Stimulated activated CD8-positive, alpha-beta memory T cell treated with anti-CD3 and anti-CD28 coated beads, Interleukin-7, amount 100 ng/mL, for 24 hours (primary cell): ENCODE data around the gene BBS2.
"Not testable (repeated sequence)": the region's sequence is repeated elsewhere in the genome, so short reads cannot be mapped to it uniquely, and the experiment has no call there.

Experiments
- DNase-seq: peaks from one replicate; pipeline ENCODE4 v3.0.0-alpha.2; 2020; ENCODE audit warnings: low read depth

The BBS2 gene

DNA sequence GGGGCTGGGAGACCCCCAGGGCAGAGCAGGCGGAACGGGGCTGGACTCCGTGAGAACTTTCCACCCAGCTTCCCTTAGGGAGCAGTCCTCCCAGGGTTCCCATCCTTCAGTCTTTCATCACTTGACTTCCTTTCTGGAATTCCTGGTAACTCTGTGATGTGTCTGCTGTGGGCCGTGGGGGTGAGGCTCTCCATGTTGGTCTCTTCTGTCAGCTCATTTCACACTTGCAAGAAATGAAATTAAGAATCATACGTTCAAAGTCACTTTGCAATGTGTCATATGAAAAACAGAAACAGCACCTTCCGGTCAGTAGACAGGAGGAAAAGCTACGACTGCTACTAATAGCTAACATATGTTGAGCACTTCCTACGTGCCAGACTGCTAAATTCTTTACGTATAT lies 5.4 kb upstream of the BBS2 start:
- no peak for DNase-seq

DNA sequence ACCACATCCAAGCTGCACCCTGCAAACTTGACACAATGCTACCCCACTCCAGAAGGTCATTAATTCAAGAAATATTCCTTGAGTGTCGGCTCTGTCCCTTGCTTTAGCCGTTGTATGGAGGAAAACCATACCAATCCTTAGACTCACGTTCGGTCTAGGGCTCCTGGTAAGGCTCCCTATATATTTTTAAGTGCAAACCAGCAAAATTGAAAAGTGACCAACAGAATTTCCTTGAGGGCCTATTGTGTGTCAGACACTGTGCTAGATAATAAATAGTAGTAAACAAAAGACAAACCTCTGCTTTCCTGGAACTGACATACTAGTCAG lies 390 bp upstream of the BBS2 start:
- DNase-seq = no peak

DNA sequence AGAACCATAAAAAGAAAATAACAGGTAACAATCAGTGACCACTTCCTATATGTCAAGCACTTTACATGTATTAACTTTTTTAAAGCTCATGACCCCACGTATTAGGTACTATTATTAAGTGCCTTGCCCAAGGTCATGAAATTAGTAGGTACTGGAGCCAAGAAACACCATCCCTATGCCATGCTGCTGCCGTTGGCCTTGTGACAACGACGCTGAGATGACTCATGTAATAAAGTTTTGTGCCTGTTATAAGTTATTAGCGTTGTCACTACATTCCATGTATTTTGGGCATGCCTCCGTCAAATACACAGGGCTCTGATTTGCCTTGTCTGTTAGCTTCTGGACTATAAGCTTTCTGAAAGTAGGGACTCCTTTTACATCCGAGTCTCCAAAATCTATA lies 1.4 kb downstream of the BBS2 start:
- DNase-seq = no peak

DNA sequence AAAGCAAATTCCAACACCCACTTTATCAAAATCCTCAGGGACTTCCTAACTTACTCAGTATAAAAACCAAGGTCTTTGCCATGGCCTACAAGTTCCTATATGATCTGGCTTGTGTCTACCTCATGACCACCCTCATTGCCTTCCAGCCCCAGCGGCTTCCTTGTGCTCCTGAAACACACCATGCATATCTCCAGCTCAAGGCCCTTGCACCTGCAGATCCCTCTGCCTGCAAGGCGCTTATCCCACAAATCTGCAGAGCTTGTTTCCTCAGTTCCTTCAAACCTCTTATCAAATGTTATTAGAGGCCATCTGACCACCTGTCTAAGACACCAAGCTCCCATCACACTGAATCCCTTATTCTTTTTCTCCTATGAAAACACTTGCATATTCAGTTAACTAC lies 2.6 kb downstream of the BBS2 start:
- no peak for DNase-seq

DNA sequence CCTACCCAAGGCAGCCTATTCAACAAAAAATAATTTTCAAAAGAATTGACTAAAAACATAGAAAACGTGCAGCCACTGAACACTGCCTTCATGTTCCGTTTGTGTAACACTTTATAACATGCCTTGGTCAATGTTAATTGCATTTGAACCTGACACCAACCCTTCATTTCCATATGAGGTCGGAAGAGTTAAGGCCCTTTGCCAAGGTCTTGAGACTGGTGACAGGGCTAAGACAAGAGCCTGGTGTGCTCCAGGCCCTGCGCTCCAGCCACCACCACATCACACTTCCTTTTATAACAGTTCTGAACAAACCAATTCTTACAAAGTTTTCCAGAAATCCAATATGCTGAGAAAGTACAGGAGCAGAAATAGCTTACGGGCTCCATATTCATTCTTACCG lies 4.2 kb downstream of the BBS2 start:
- no peak for DNase-seq

DNA sequence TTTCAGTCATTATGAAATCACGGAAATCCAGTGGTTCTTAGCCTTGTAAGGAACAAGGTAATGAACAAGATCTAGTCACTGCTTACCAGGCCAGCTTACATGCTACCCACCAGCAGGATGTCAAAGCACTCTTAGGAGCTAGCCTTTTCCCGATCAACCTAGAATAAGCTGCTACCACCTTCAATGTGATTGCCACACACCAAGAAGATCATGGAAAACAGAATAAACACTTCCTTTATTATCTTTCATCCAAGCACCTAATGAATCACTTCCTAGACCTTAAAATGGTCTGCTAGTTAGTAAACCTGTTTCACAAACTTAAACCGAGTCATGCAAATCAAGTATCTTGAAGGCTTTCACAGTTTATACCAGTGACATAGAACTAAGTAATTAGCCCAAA lies 5.0 kb downstream of the BBS2 start:
- DNase-seq = no peak

DNA sequence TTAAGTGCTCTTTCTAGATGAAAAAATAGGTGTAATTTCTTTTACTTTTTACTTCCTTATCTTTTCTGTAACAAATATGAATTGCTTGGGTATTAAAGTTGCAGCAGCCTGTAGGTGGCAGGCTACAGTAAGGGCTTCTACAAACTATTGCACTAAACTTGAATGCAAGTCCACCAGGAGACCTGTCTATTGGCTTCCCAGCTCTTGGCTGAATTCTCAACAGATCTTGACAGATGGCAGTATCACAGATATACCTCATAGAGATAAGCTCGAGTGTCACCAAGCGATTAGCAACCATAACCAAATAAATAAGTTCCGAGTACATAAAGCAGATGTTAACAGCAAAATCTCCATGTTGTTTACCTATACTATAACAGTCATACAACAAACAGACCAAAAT lies 5.9 kb downstream of the BBS2 start:
- DNase-seq = no peak

DNA sequence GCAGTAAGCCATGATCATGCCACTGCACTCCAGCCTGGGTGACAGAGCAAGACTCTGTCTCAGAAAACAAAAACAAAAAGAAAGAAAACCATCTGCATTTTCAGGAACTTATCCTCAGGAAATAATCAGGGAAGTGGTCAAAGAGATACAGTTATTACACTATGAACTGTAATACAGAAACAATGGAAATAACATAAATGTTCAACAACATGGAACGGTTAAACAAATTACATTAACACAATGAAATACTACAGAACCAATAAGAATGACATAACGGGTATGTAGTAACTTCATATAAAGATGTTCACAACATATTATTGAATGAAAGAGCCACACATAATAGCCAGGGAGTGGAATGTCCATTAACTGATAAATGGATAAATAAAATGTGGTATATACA lies 6.7 kb downstream of the BBS2 start:
- DNase-seq = no peak

DNA sequence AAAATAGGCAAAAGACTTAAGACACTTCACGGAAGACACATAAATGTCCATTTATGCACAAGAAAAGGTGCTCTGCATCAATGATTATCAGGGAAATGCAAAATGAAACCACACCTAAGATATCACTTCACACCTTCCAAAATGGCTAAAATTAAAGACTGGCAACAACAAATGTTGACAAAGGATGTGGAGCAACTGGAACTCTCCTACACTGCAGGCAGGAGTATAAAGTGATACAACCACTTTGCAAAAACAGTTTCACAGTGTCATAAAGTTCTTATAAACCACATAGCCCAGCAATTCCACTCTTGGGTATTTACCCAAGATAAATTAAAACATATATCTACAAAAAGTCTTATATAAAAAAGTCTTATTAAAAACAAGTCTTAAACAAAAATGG lies 7.8 kb downstream of the BBS2 start:
- DNase-seq = no peak

DNA sequence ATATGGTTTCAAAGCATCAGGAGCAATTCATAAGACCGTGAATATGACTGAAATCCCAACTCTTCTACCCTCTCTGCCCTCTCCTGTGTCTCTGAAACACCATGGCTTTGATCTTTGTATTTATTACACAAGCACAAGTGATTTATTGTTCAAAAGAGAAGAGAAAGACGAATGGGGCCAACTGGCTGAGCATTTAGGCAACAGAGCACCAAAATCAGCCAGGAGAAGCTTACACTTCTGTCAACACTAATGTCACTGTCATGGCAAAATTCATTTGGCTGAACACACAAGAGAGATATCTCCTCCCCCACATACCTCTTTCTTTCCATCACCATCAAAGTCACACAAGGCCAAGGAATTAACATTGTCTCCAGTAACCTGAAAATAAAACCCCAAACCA lies 9.3 kb downstream of the BBS2 start:
- DNase-seq = no peak

DNA sequence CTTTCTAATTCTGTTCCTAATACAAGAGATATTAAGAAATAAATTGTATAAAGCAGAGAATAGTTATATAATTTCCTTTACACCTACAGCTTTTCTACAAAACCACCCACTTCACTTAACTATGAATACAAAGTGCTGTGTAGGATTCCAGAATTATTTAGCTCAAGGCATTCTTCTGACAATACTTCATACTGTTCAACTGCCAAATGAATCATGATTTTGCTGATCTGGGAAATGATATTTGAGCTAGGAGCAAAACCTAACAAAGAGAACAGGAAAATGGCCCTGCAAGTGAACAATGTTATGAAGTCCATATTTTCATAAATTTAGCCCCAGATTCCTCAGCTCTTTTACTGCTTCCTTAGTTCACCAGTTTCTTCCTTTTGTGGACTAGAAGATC lies 12.9 kb downstream of the BBS2 start:
- no peak for DNase-seq

DNA sequence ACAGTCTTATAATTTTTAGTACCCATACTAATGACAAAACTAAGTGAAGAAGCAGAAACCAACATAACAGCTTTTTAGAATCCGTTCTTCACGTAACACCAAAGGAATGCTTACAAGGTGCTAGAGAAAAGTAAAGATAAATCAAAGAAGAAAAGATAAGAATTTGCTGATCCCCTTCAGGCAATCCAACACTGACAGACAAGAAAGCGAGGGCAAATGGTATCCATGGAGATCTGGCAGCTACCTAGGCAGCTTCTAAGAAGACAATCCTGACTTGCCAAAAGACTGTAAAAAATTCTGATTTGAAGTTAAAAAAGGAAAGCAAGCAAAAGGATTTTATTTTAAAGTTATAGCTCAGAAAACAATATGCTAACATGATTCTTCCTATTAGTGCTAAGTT lies 14.6 kb downstream of the BBS2 start:
- no peak for DNase-seq

DNA sequence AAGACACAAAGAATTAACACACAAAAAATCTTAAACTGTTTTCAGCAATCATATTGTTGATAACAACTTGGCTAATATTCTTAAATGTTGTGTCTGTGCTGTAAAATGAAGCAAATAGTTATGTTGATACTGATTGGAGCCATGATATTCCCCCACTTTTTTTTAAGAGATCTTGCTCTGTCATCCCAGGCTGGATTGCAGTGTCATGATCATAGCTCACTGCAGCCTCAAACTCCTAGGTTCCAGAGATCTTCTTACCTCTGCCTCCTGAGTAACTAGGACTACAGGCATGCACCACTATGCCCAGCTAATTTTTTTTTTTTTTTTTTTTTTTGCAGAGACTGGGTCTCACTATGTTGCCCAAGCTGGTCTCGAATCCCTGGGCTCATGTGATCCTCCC lies 26.0 kb downstream of the BBS2 start:
- no peak for DNase-seq

DNA sequence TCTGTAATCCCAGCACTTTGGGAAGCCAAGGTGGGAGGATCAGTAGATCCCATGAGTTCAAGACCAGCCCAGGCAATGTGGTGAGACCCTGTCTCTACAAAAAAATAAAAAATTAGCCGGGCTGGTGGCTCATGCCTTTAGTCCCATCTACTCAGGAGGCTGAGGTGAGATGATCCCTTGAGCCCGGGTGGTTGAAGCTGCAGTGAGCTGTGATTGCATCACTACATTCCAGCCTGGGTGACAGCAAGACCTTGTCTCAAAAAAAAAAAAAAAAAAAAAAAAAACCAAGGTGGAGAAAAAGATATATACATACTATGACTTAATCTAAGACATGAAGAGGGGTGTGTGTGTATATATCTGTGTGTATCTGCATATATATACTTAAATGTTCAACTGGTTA lies 26.7 kb downstream of the BBS2 start:
- DNase-seq = no peak

DNA sequence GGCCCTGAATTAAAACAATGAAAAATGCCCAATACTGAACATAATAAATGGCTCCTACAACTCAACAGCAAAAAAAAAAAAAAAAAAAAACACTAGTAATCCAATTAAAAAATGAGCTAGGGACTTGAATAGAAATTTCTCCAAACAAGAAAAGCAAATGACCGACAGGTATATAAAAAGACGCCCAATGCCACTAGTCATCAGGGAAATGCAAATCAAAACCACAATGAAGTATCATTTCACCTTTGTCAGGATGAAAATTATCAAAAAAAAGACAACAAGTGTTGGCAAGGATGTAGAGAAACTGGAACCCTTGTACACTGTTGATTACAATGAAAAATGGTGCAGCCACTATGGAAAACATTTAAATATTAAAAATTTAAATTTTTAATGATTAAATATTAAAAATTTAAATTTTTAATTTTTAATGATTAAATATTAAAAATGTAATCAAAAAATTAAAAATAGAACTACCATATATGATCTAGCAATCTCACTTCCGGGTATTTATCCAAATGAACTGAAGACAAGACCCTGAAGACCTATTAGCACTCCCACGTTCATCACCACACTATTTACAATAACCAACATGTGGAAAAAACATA lies 28.1 kb downstream of the BBS2 start:
- DNase-seq = no peak

DNA sequence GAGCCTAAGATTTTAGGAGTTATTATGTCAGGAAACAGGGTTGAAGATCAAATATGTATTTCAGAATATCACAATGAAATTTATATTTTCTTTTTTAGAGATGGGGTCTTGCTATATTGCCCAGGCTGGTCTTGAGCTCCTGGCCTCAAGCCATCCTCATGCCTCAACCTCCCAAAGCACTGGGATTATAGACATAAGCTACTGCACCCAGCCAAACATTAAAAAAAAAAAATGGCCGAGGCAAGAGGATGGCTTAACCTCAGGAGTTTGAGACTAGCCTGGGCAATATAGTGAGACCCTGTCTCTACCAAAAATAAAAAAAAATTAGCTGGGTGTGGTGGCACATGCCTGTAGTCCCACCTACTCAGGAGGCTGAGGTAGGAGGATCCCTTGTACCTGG lies 31.0 kb downstream of the BBS2 start:
- DNase-seq = not testable (repeated sequence)

DNA sequence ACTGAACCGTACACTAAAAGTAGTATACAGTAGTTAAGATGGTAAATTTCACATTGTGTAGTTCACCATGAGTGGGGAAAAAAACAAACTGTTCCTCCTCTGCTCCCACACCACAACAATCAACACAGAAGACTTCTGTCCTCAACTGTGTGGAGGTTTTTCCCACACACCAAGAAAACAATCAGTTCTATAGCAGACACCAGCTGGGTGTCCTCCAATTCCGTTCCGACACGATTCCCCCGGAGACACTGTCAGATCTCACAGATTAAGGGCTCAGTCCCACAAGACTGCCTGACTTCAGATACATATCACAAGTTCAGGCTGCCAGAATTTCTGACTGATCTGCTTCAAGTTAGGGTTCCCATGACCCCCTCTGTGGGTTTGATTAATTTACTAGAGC lies 31.8 kb downstream of the BBS2 start:
- no peak for DNase-seq

DNA sequence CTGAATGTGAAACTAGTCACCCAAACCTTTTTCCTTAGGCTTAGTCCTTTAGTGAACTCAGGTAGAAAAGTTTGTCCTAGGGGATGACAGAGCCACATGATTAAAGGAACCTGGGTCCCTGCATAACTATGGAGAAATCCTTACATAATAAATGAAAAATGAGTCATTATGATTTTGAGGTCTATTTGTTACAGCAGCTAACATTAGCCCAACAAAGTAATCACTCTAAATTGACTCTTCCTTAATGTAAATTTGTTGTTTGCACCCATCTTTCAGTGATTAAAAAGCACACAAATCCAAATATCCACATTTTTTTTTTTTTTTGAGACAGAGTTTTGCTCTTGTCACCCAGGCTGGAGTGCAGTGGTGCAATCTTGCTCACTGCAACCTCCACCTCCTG lies 36.4 kb downstream of the BBS2 start:
- no peak for DNase-seq

DNA sequence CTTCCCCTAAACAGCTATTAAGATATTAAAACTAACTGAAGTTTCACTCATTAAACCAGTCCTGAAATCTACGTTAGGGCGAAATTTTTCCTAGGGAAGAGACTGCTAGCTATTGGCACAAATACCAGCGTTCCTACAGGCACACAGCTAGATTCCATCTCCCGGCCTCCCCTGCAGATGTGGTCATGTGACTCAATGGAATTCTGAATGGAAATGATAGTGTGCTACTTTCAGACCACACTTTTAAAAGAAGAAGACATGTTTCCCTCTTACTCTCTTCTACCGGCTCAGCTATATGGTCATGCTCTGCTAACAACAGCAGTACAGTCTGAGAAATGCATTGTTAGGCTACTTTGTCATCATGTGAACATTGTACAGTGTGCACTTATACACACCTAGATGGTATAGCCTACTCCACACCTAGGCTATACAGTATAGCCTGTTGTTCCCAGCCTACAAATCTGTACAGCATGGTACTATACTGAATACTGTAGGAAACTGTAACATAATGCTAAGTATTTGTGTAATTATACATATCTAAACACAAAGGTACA lies 37.1 kb downstream of the BBS2 start:
- no peak for DNase-seq

DNA sequence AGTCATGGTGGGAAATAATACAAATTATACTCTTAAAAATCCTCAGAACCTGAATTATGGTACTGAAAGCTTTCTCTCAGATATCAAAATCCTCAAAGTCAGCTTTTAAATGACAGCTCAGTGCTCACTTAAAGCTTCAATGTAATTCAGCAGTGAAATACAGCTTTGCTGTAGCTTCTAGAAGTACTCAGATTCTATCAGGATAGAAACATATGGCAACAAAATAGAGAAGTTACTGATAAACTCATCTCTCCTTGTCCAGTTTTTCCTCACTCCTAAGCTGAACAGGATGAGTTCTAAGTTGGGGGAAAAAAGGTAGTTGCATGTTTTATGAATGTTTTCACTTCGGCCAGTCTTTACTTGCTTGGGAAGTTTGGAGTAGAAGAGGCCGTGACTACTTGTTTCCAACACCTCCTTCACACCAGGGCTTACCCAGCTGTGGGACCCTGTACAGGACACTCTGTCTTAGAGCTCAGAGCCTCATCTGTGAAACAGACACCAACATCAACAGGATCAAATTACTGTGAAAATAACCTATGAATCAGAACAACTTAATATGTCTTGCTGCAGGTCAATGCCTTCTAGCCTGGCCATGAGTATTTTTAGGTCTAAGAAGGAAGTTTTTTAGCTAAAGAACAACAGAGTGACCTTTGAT lies 38.2 kb downstream of the BBS2 start:
- no peak for DNase-seq

DNA sequence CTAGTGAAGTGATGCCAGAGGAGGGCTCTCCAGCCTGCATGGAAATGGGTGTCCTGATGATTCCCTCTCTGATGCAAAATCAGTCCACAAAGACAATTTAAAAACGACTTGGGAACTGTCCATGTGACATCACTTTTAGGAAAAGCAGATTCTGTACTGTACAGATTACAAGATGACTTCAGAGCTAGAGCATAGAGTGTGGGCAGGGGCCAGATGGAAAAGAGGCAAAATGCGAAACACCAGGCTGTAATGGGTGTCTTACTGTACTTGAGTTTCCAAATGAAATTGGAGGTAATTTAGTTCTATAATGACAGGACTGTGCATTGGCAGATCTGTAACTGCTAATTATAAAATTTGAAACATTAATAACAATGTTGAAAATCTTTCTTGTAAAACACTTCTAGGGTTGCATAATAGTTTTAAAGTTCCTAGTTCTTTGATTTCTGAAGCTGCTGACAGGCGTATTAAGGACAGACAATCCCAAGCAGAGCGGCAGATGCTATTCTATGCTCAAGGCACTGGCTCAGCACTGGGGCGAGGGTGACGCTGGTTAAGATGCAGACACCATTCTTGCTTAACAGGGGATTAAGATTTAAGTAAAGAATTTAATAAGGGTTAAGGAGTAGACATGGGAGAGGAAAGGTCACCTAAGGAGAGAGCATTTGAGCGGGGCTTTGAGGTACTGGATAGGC lies 38.9 kb downstream of the BBS2 start:
- DNase-seq = no peak

DNA sequence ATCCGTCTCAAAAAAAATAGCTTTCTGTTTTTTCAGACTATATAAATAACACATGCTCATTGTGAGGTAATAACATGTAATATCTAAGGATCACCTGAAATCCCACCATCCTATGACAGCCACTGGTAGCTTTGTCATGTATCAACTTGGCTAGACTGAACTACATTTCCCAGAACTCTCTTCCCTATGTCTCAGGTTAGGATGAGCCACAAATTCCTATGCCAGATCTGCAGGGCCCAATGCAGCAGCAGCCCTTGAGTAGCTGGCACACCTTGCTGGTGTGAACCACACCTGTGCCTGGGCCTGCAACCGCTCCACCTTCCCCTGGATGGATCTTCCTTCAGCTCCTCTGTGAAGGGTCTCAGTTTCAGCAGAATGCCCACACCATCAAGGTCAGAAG lies 40.4 kb downstream of the BBS2 start:
- no peak for DNase-seq

DNA sequence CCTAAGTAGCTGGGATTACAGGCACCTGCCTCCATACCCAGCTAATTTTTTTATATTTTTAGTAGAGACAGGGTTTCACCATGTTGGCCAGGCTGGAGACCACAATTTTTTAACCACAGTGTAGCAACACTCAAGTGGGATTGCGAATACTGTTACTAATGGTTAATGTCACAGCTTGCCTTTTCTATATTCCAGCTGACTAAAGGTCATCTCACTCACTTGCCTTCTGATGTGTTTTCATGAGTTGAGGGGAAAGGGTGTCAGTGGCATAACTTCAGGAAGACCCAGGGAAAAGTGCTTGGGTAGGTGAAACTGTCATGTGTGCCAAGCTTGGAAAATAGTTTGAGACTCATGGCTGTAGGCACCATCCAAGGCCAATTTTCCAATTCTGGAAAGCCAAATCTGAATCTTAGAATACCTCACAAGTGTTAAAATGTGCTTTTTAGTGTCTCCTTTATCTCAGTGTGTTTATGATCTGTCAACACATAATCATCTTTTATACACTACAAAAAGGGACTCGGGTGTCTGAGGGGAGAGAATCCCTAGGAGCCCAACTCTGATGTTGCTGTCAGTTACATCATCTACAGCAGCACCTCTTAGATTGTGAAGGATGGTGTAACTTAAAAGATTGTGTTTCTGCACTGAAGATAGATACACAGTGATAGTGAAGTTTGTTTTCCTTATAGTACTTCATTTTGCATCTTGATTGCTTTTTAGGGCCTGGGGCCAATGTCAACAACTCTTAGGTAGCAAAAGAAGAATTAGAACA lies 41.4 kb downstream of the BBS2 start:
- DNase-seq = no peak
